ENCODE measurements around the gene HNMT.

Gene HNMT

GRCh38 chr2:138012082-138012481 lies 47.8 kb downstream of the HNMT start:
- DNase-seq (ENCODE audit: low read depth, low spot score) = no peak

DNA sequence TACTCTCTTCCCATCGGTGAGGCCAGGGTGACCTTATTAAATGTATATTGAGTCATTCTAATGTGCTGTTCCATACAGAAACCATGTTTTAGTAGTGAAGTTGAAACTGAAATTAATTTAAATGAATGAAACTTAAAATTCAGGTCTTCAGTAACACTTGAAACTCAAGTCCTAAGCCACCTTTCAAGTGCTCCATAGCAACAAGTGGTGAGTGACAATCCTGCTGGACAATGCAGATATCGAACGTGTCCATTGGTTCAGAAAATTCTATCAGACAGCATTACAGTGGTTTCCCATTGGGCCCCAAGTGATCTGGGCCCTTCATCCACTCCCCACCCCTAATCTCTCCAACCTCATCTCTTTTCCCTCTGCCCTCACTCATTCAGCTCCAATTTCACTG lies 48.7 kb downstream of the HNMT start:
- no peak for DNase-seq (ENCODE audit: low read depth, low spot score)

DNA sequence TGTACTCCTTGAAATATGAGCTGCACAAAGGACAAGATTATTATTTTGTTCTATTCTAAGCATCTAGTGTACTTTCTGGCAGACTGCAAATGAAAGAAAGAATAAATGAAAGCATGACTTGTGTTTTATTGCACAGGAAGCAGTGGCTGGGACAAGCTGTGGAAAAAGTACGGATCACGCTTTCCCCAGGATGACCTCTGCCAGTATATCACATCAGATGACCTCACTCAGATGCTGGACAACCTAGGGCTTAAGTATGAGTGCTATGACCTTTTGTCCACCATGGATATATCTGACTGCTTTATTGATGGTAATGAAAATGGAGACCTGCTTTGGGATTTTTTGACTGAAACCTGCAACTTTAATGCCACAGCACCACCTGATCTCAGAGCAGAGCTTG lies 49.4 kb downstream of the HNMT start:
- DNase-seq (ENCODE audit: low read depth, low spot score) = no peak

- DNase-seq (ENCODE audit: low read depth, low spot score) = no peak
Measured at GRCh38 chr2:138015494-138015893, 51.2 kb downstream of the HNMT start.

DNA sequence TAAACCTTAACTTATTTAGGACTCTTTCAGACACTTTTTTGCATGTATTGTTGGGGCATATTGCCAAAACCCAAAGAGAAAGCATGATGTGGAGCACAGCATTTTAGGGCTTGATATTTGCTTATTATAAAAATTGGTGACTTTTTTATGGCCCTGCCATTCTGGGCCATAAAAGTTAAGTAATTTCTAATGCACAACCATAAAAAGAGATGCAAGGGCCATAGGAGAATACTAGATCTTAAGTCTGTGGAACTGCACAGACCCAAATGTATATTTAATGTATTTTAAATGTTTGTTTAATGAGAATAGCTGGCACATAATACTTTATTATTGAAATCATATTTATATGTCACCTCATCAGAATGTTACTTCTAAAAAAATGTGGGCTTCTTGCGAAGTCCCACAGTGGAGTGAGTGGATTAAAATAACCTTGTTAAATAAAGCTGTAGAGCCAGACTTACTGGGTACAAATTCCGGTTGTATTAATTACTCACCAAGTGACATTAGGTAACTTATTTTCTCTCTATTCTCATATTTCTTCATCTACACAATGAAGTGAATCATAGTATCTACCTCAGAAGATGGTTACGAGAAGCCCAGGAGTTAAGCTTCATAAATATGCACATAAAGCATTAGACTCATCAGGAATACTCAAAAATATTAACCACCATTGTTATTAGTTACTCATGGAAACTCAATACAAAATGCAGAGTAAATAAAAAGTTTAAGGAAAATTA lies 52.2 kb downstream of the HNMT start:
- no peak for DNase-seq (ENCODE audit: low read depth, low spot score)

- DNase-seq (ENCODE audit: low read depth, low spot score) = no peak
Measured at GRCh38 chr2:138017824-138018223, 53.6 kb downstream of the HNMT start.

GRCh38 chr2:138018866-138019688 lies 54.8 kb downstream of the HNMT start:
- no peak for DNase-seq (ENCODE audit: low read depth, low spot score)

- DNase-seq (ENCODE audit: low read depth, low spot score) = no peak
Measured at GRCh38 chr2:138020432-138020831, 56.2 kb downstream of the HNMT start.

GRCh38 chr2:138021154-138021553 lies 56.9 kb downstream of the HNMT start:
- no peak for DNase-seq (ENCODE audit: low read depth, low spot score)

- no peak for DNase-seq (ENCODE audit: low read depth, low spot score)
Measured at GRCh38 chr2:138023298-138023697, 59.0 kb downstream of the HNMT start.

GRCh38 chr2:138023976-138024375 lies 59.7 kb downstream of the HNMT start:
- DNase-seq (ENCODE audit: low read depth, low spot score) = no peak

DNA sequence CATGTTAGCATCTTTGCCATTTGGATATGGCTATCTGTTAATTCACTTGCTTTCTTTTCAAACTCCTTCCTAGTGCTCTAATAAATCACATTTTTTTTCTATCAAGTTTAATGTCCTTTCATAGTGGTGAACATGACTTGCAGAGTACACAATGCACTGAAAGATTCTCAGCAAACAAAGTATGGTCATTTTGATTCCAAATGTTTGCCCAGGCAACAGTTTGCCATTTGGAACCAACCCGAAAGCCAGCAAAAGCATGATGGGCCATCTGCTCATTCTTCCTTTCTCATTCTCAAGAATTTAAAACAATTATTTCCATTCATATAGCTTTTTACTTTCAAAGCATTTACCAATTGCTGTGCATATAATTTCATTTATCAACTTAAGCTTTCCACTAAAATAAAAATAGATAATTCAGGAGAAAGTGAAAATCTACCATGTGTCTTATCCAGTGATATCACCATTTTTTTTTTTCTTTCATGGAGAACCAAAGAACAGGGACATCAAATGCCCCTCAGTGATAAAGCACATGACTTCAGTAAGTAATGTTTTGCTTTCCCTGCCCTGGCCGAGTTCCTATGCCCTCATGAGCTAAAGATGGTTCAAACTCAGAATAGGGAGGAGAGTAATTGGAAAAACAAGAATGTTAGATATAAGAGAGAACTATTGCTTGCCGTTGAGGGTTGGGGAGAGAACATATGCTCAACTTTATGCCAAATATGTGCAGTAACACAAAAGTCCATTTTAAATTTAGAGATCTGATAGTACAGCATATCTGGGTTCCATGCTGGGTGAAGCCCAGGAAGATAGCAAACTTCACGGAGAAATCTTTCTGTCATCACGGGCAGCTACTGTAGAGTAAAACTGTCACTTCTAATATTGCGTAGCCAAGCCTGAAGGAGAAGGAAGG lies 62.1 kb downstream of the HNMT start:
- DNase-seq (ENCODE audit: low read depth, low spot score) = no peak

DNA sequence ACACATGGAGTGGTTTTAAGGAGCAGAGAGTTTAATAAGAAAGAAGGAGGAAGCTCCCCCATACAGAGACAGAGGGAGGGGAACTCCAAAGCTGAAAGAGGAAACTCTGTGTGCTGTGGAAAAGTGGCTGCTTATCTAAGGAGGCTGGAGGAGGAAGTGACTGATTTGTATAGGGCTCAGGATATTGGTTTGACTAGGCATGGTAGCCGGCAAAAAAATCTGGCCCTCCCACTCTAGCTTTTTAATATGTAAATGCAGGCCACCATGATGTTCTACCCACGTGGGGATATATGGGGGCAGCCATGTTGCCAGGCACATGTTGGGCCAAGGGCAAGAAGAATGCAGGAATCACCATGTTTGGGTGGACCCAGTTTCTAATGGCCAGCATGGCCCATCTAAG lies 64.3 kb downstream of the HNMT start:
- no peak for DNase-seq (ENCODE audit: low read depth, low spot score)

- no peak for DNase-seq (ENCODE audit: low read depth, low spot score)
Measured at GRCh38 chr2:138029276-138029675, 65.0 kb downstream of the HNMT start.

GRCh38 chr2:138030459-138030858 lies 66.2 kb downstream of the HNMT start:
- DNase-seq (ENCODE audit: low read depth, low spot score) = no peak

GRCh38 chr2:138032334-138032733 lies 68.1 kb downstream of the HNMT start:
- no peak for DNase-seq (ENCODE audit: low read depth, low spot score)

DNA sequence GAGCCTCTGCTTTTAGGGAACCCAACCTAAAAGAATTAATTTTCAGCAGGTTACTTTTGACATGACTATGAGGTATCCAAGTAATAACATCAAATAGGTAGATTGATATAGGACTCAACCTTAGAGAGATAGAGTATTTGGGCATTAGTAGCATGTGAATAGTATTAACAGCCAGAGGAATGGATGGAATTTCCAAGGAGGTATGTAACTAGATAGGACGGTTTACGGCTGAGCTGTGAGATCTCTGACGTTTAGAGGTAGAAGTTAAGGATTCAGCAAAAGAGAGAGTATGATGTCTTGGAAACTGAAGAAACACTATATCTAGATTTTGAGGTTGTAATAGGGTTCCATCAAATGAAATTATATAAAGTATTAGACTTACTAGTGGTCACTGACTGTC lies 70.3 kb downstream of the HNMT start:
- no peak for DNase-seq (ENCODE audit: low read depth, low spot score)

- DNase-seq (ENCODE audit: low read depth, low spot score) = no peak
Measured at GRCh38 chr2:138035608-138036217, 71.4 kb downstream of the HNMT start.

DNA sequence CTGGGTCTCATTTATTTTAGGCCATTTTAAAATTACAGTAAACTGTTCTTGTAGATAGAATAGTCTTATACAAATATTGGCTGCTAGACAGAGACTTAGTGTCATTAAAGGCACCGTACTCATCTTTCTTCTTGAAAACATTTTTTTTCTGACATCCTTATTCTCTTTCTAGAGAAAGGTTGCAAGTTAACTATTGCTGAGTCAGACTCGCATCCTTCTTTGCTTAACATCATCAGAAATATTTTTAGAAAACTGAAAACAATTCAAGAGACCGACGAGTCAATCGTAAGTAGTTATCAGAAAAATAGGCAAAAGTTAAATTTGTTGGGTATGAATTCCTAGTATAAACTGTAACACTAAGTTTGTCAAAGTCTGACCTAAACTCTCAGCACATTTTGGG lies 72.2 kb downstream of the HNMT start:
- no peak for DNase-seq (ENCODE audit: low read depth, low spot score)

DNA sequence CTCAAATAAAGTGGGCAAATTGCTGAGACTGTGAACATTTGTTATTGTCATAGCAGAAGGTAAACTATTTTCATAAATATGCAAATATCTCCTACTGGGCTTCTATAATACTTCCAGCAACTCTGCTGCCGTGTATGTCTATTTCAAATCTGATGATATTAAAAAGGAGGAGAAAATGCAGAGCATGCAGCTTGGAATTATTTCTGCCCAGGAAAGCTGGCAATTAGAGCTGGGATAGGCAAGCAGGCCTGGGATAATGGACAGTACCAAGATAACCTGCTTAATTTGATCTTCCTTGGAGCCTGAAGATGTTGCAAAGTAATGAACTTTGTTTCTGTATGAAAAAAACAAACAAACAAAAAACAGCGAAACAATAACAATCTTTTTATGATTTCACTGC lies 72.8 kb downstream of the HNMT start:
- DNase-seq (ENCODE audit: low read depth, low spot score) = no peak

GRCh38 chr2:138040616-138041015 lies 76.3 kb downstream of the HNMT start:
- no peak for DNase-seq (ENCODE audit: low read depth, low spot score)

DNA sequence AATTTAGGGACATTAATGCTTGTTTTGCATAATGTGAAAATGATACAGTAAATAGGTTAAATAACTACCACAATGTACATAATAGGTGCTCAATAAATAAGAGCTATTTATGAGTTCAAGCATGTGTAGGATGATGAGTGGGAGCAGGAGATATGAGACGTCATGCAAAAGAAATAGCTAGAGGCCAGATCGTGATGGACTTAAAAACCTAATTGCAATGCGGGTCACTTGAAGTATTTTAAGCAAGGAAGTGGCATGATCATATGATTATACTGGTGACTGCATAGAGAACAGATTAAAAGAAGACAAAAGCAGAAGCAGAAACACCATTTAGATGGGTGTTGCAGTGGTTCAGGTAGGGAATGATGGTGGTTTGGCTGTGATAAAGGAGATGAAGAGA lies 78.0 kb downstream of the HNMT start:
- DNase-seq (ENCODE audit: low read depth, low spot score) = no peak

Data from brain pericyte (primary cell).